H1 (cell line): ENCODE results near the gene IFITM2. TPM values are rescaled to one million over a fixed set of nuclear protein-coding genes. Genes with fewer than 3 reads are reported as not detected.

Source experiments
- CTCF ChIA-PET: fragments of 300-600 bp; sonication (Branson Sonifier 250); formaldehyde crosslinking; loops from one replicate; lab custom pipeline; 2021; ENCODE audit not compliant: partially characterized antibody; lab: Charles Lee
- POLR2A ChIA-PET: fragments of 300-600 bp; sonication (Branson Sonifier 250); formaldehyde crosslinking; loops from one replicate; lab custom pipeline; 2021; ENCODE audit warnings: inconsistent platforms; ENCODE audit not compliant: partially characterized antibody; lab: Charles Lee
- DNase-seq, 2 experiments: peaks; one replicate each; pipeline versions ENCODE4 v3.0.0 to v3.0.0-alpha.2; 2010 to 2022; ENCODE audit warnings: low spot score in 2 of 2, low read depth in 1 of 2, mixed read lengths in 1 of 2
- FAIRE-seq: peaks from 2 replicates; lab custom pipeline; 2011; peaks lifted over from hg19 to GRCh38; lab: Jason Lieb, UNC
- H2AFZ ChIP-seq: 2 replicates; pipeline ENCODE4 v1.8.1; 2012; ENCODE audit warnings: low read length, inconsistent platforms
- H2AK5ac ChIP-seq: 2 replicates; pipeline ENCODE4 v1.6.1; 2013; ENCODE audit warnings: low read depth, low read length
- H2BK120ac ChIP-seq: replicated peaks from 2 replicates; pipeline ENCODE3; 2013; ENCODE audit warnings: low read depth, low read length, inconsistent platforms
- H2BK12ac ChIP-seq: 2 replicates; pipeline ENCODE4 v1.6.1; 2013; ENCODE audit warnings: low read depth, low read length
- H2BK15ac ChIP-seq: 2 replicates; pipeline ENCODE4 v1.6.1; 2013; ENCODE audit warnings: low read length
- H2BK20ac ChIP-seq: 2 replicates; pipeline ENCODE4 v1.6.1; 2013; ENCODE audit warnings: low read length
- H2BK5ac ChIP-seq: 2 replicates; pipeline ENCODE4 v1.6.1; 2013; ENCODE audit warnings: low read depth, low read length
- H3K14ac ChIP-seq: 2 replicates; pipeline ENCODE4 v1.6.1; 2013; ENCODE audit warnings: inconsistent platforms; ENCODE audit not compliant: insufficient read length
- H3K18ac ChIP-seq: 2 replicates; pipeline ENCODE4 v1.6.1; 2013; ENCODE audit warnings: low read length; ENCODE audit errors: extremely low read depth
- H3K23ac ChIP-seq: 2 replicates; pipeline ENCODE4 v1.6.1; 2013; ENCODE audit warnings: inconsistent platforms; ENCODE audit not compliant: insufficient read length
- H3K23me2 ChIP-seq: 2 replicates; pipeline ENCODE4 v1.6.1; 2013; ENCODE audit warnings: low read depth, low read length
- H3K27ac ChIP-seq: 2 replicates; pipeline ENCODE4 v1.6.1; 2011; ENCODE audit warnings: low read depth, low read length, inconsistent platforms
- H3K27me3 ChIP-seq, 4 experiments: replicated peaks in 1 of 4; 1 replicate in 1 of 4; 2 replicates in 3 of 4; pipeline versions ENCODE4 v1.6.1 to v1.8.1; 2011 to 2013; ENCODE audit warnings: low read length in 3 of 4, mild to moderate bottlenecking in 3 of 4, inconsistent platforms in 2 of 4, mixed read lengths in 2 of 4, moderate library complexity in 1 of 4; ENCODE audit not compliant: control insufficient read depth in 3 of 4, insufficient read depth in 3 of 4; ENCODE audit errors: extremely low read depth in 1 of 4
- H3K36me3 ChIP-seq, 4 experiments: 2 replicates each; pipeline versions ENCODE4 v1.6.1 to v1.8.1; 2011 to 2013; ENCODE audit warnings: mild to moderate bottlenecking in 4 of 4, low read length in 3 of 4, moderate library complexity in 2 of 4, control low read depth in 1 of 4, inconsistent platforms in 1 of 4; ENCODE audit not compliant: insufficient read depth in 4 of 4, control insufficient read depth in 2 of 4
- H3K4ac ChIP-seq: replicated peaks from 2 replicates; pipeline ENCODE3; 2013; ENCODE audit warnings: low read length, low read depth, mixed read lengths, inconsistent platforms; ENCODE audit not compliant: insufficient read length
- H3K4me1 ChIP-seq, 4 experiments: replicated peaks in 1 of 4; 1 replicate in 1 of 4; 2 replicates in 3 of 4; pipeline versions ENCODE4 v1.6.1 to v1.8.1; 2011 to 2013; ENCODE audit warnings: low read length in 3 of 4, inconsistent platforms in 2 of 4, mixed read lengths in 1 of 4; ENCODE audit not compliant: insufficient read depth in 4 of 4, control insufficient read depth in 3 of 4
- H3K4me2 ChIP-seq, 2 experiments: 2 replicates each; pipeline versions ENCODE4 v1.6.1 to v1.8.1; 2011 to 2013; ENCODE audit warnings: low read depth in 2 of 2, low read length in 2 of 2, control low read depth in 1 of 2, inconsistent platforms in 1 of 2, mild to moderate bottlenecking in 1 of 2; ENCODE audit not compliant: insufficient read depth in 1 of 2
- H3K4me3 ChIP-seq, 4 experiments: fragments of 200-600, 300-600 bp in 1 of 4; sonication (generic), shearing (Covaris generic), sonication (Bioruptor Twin) in 1 of 4; 2 replicates each; pipeline versions ENCODE4 v1.5.1 to v1.8.1; 2011 to 2016; ENCODE audit warnings: low read length in 4 of 4, low read depth in 3 of 4, control low read depth in 2 of 4, inconsistent platforms in 2 of 4, mild to moderate bottlenecking in 2 of 4, mixed read lengths in 1 of 4, moderate library complexity in 1 of 4; ENCODE audit not compliant: insufficient read depth in 2 of 4; ENCODE audit errors: extremely low read depth in 1 of 4
- H3K56ac ChIP-seq: replicated peaks from 2 replicates; pipeline ENCODE3; 2013; ENCODE audit warnings: low read depth, mild to moderate bottlenecking, mixed read lengths, low read length, inconsistent platforms; ENCODE audit not compliant: insufficient read length
- H3K79me1 ChIP-seq: 2 replicates; pipeline ENCODE4 v1.6.1; 2013; ENCODE audit warnings: low read depth, low read length, control low read depth
- H3K79me2 ChIP-seq, 2 experiments: 2 replicates each; pipeline versions ENCODE4 v1.6.1 to v1.8.1; 2012 to 2013; ENCODE audit warnings: low read length in 2 of 2, mild to moderate bottlenecking in 2 of 2, inconsistent platforms in 1 of 2; ENCODE audit not compliant: insufficient read depth in 2 of 2, control insufficient read depth in 1 of 2
- H3K9ac ChIP-seq, 4 experiments: replicated peaks in 1 of 4; 1 replicate in 1 of 4; 2 replicates in 3 of 4; pipeline versions ENCODE4 v1.6.1 to v1.8.1; 2011 to 2013; ENCODE audit warnings: low read depth in 3 of 4, low read length in 3 of 4, control low read depth in 2 of 4, mild to moderate bottlenecking in 2 of 4, moderate library complexity in 2 of 4, inconsistent platforms in 1 of 4; ENCODE audit errors: extremely low read depth in 1 of 4
- H3K9me3 ChIP-seq, 2 experiments: 2 replicates each; pipeline versions ENCODE4 v1.6.1 to v1.8.1; 2012 to 2013; ENCODE audit warnings: mild to moderate bottlenecking in 2 of 2, moderate library complexity in 2 of 2, control low read depth in 1 of 2, inconsistent platforms in 1 of 2, low read depth in 1 of 2, low read length in 1 of 2, mixed read lengths in 1 of 2; ENCODE audit not compliant: insufficient read depth in 2 of 2
- H4K20me1 ChIP-seq, 2 experiments: replicated peaks in 1 of 2; 2 replicates each; pipeline versions ENCODE3 to v1.8.1; 2011 to 2013; ENCODE audit warnings: inconsistent platforms in 2 of 2, low read length in 2 of 2, mild to moderate bottlenecking in 1 of 2; ENCODE audit not compliant: insufficient read depth in 2 of 2, control insufficient read depth in 1 of 2
- H4K5ac ChIP-seq: 2 replicates; pipeline ENCODE4 v1.6.1; 2013; ENCODE audit warnings: low read length, low read depth, mixed read lengths, inconsistent platforms; ENCODE audit not compliant: insufficient read length
- H4K8ac ChIP-seq: 2 replicates; pipeline ENCODE4 v1.8.0; 2013; ENCODE audit warnings: mild to moderate bottlenecking, moderate library complexity, low read length, inconsistent platforms; ENCODE audit not compliant: insufficient read depth; ENCODE audit errors: extremely low read depth
- H4K91ac ChIP-seq: replicated peaks from 2 replicates; pipeline ENCODE3; 2013; ENCODE audit warnings: low read length, mixed read lengths, inconsistent platforms; ENCODE audit not compliant: insufficient read length
- BCL11A ChIP-seq, 2 experiments: IDR thresholded peaks; one replicate each; pipeline ENCODE4 v1.6.1; 2011; ENCODE audit warnings: low read depth in 2 of 2, low read length in 2 of 2, mild to moderate bottlenecking in 2 of 2
- BRCA1 ChIP-seq: IDR thresholded peaks from 2 replicates; pipeline ENCODE4 v1.6.1; 2012; ENCODE audit warnings: low read depth, low read length, improper control_type of control experiment
- KDM1A ChIP-seq: fragments of 200-600, 300-600 bp; sonication (generic); IDR thresholded peaks from 2 replicates; pipeline ENCODE4 v1.7.1; 2016; ENCODE audit warnings: mild to moderate bottlenecking, low read length, borderline replicate concordance
- NRF1 ChIP-seq: IDR thresholded peaks from 2 replicates; pipeline ENCODE4 v1.6.1; 2011; ENCODE audit warnings: mild to moderate bottlenecking, low read depth, low read length, improper control_type of control experiment
- POLR2A ChIP-seq, 2 experiments: IDR thresholded peaks; 1 replicate in 1 of 2; 2 replicates in 1 of 2; pipeline ENCODE4 v1.6.1; 2011; ENCODE audit warnings: low read depth in 2 of 2, low read length in 2 of 2, mild to moderate bottlenecking in 2 of 2; ENCODE audit errors: control extremely low read depth in 1 of 2
- POLR2AphosphoS5 ChIP-seq: IDR thresholded peaks from 2 replicates; pipeline ENCODE4 v1.6.1; 2011; ENCODE audit warnings: low read depth, low read length
- RAD21 ChIP-seq, 2 experiments: IDR thresholded peaks in 1 of 2; conservative IDR thresholded peaks in 1 of 2; 2 replicates each; pipeline ENCODE4 v1.6.1; 2011; ENCODE audit warnings: low read depth in 2 of 2, low read length in 2 of 2, improper control_type of control experiment in 1 of 2, inconsistent platforms in 1 of 2, mild to moderate bottlenecking in 1 of 2, moderate library complexity in 1 of 2
- RFX5 ChIP-seq: IDR thresholded peaks from 2 replicates; pipeline ENCODE4 v1.6.1; 2011; ENCODE audit warnings: low read depth, low read length, improper control_type of control experiment, borderline replicate concordance
- SIRT6 ChIP-seq: IDR thresholded peaks from one replicate; pipeline ENCODE4 v1.7.1; 2012; ENCODE audit warnings: low read length, inconsistent platforms
- SRF ChIP-seq: IDR thresholded peaks from 2 replicates; pipeline ENCODE4 v1.6.1; 2011; ENCODE audit warnings: mild to moderate bottlenecking, low read depth, low read length, moderate library complexity
- SUZ12 ChIP-seq: fragments of 200-600 bp; sonication (generic); IDR thresholded peaks from 2 replicates; pipeline ENCODE4 v1.6.1; 2012; ENCODE audit warnings: mild to moderate bottlenecking, inconsistent platforms, low read length, moderate library complexity, mixed read lengths
- ZNF274 ChIP-seq: IDR thresholded peaks from 2 replicates; pipeline ENCODE4 v1.7.0; 2012; ENCODE audit warnings: low read length, borderline replicate concordance; ENCODE audit errors: extremely low read depth
- WGBS, 2 experiments: shearing (Covaris generic) in 1 of 2; methylation state at CpG; one replicate each; pipeline versions ENCODE4 v1.1.6 to v1.1.7; 2013 to 2015; ENCODE audit warnings: low lambda C conversion rate in 2 of 2, mixed read lengths in 2 of 2, inconsistent platforms in 1 of 2, low coverage in 1 of 2, missing lambda C conversion rate in 1 of 2; ENCODE audit not compliant: insufficient replicate concordance in 2 of 2, insufficient coverage in 1 of 2, insufficient read length in 1 of 2; ENCODE audit errors: extremely low coverage in 1 of 2, missing lambda C conversion rate in 1 of 2; 5-methylcytosine and 5-hydroxymethylcytosine counted together
- polyA plus RNA-seq, 7 experiments: library from polyadenylated mRNA; depleted of rRNA in 3 of 7; stranded (reverse) in 5 of 7; unstranded in 2 of 7; fragments of >200 nt in 5 of 7; fragments of 200-250 nt in 2 of 7; gene quantifications; 1 replicate in 5 of 7; 2 replicates in 1 of 7; 4 replicates in 1 of 7; pipeline versions ENCODE4 v1.2.1 to v1.2.3, GENCODE V29; 2011 to 2013; ENCODE audit warnings: missing spikeins in 2 of 7, mixed read lengths in 2 of 7
- total RNA-seq: library from RNA; stranded (reverse); fragmentation: NEBNext Ultra II Directional; extraction: Animal tissue kit (Norgen Biotek cat#: 25700); gene quantifications from 2 replicates; pipeline ENCODE4 v1.2.1, GENCODE V29; 2021

The IFITM2 gene
- total and polyA plus RNA-seq, 2 of the 8 experiments (the other 6 are each of a cell fraction or from before 2014, with no cell fraction given) = 399 to 764 TPM

DNA sequence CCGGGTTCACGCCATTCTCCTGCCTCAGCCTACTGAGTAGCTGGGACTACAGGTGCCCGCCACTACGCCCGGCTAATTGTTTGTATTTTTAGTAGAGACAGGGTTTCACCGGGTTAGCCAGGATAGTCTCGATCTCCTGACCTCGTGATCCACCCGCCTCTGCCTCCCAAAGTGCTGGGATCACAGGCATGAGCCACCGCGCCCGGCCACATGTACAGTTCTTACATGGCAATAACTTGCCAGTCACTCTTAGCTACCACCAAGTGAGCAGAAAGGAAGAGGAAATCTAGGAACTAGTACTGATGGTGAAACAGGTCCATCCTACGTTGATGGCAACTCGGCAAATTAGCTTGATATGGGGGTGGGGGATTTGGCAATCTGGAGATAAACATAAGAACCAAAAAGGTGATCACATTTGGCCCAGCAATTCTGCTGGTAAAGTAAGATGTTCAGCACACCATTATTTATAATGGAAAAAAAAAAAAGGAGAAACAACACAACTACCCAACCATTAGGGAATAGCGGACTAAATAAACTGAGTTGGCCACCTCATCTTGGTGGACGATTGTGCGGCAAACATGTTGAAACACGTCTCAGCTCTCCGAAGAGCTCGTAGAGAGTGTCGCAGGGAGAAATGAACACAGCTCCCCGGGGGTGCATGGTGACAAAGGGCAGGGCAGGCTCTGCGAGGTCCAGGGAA, 24.1 kb upstream of the IFITM2 start:
- Histone ChIP-seq H3K56ac (no peak overlapping the region), H3K36me3 (no peaks in the 10 kb centered on the region), H2AFZ (no peak overlapping the region), H3K4me3 (no peak overlapping the region), H2AK5ac (0 out of 2 replicates have a peak overlapping the region, but pooled peaks have one; percentile 40), H2BK15ac (no peak overlapping the region), H3K18ac (0 out of 2 replicates have a peak overlapping the region, but pooled peaks have one; percentile 60), H3K79me1 (no peaks in the 10 kb centered on the region), H3K14ac (no peak overlapping the region), H3K27ac (no peak overlapping the region), H4K20me1 (no peaks in the 10 kb centered on the region), H3K4me2 (no peak overlapping the region), H2BK12ac (peak overlapping the region; percentile 39; the same call in 1 of the 2 replicates), H3K9ac (no peak overlapping the region), H4K8ac (peak overlapping the region; percentile 31; the same call in 1 of the 2 replicates), H3K23me2 (peaks cover 5% of the 10 kb centered on the region; the same call in 1 of the 2 replicates), H3K79me2 (no peaks in the 10 kb centered on the region), H2BK5ac (peak overlapping the region; percentile 88; the same call in 1 of the 2 replicates), H4K5ac (peak overlapping the region; percentile 38), H3K9me3 (peaks cover 0 to 3% of the 10 kb centered on the region in 2 experiments; a peak in 1 of 4 replicates), H2BK20ac (0 out of 2 replicates have a peak overlapping the region, but pooled peaks have one; percentile 72), H4K91ac (peak overlapping the region; percentile 73), H3K23ac (no peak overlapping the region), H3K27me3 (peaks cover 5 to 20% (median 14%) of the 10 kb centered on the region in 4 experiments; a peak in 6 of 7 replicates), H3K4ac (no peak overlapping the region), H3K4me1 (peaks cover 0 to 13% (median 9%) of the 10 kb centered on the region in 4 experiments; a peak in 6 of 7 replicates), H2BK120ac (peak overlapping the region; percentile 92)
- POLR2A ChIA-PET = interaction anchor here (1.4 to 7.7 kb wide), 6 partner anchors 11 to 72 kb away, joined by 4 to 51 read pairs (median 6); partner anchors contain the start of gene IFITM5
- DNase-seq (peak in 1 of 2 experiments; percentile 33), FAIRE-seq (no peak)
- CTCF ChIA-PET = interaction anchor here (0.9 to 8.6 kb wide), 4 partner anchors 22 to 81 kb away, joined by 3 to 88 read pairs (median 8); no protein-coding TSS in a partner anchor
- WGBS, 2 experiments = 85% methylated on average over 18 of the region's 23 CpGs; no CpG with 5 or more reads in 1 of the 2 experiments
- TF ChIP-seq POLR2AphosphoS5 (no peak), SRF (no peak), BCL11A (IDR thresholded peaks at IDR 0.05; ENCODE audit: low read depth in 2 of 2, low read length in 2 of 2) (no peak), BRCA1 (no peak), SIRT6 (no peak), NRF1 (no peak), KDM1A (no peak), RAD21 (IDR thresholded peaks at IDR 0.05 in 1 of 2, conservative IDR thresholded peaks at IDR 0.05 in 1 of 2; ENCODE audit: low read depth in 2 of 2, low read length in 2 of 2) (no peak), SUZ12 (no peak), POLR2A (IDR thresholded peaks at IDR 0.05; ENCODE audit: control extremely low read depth in 1 of 2, low read depth in 2 of 2, low read length in 2 of 2) (no peak), ZNF274 (no peak), RFX5 (no peak)
